GM12892 (cell line): ENCODE measurements around the gene HTR6.

ENCODE experiments used
- POLR2A ChIP-seq: IDR thresholded peaks from 2 replicates; pipeline ENCODE4 v1.6.1; 2011; ENCODE audit warnings: low read depth, low read length, control low read depth
- POLR2AphosphoS5 ChIP-seq: IDR thresholded peaks from 2 replicates; pipeline ENCODE4 v1.6.1; 2011; ENCODE audit warnings: low read depth, low read length, control low read depth

DNA sequence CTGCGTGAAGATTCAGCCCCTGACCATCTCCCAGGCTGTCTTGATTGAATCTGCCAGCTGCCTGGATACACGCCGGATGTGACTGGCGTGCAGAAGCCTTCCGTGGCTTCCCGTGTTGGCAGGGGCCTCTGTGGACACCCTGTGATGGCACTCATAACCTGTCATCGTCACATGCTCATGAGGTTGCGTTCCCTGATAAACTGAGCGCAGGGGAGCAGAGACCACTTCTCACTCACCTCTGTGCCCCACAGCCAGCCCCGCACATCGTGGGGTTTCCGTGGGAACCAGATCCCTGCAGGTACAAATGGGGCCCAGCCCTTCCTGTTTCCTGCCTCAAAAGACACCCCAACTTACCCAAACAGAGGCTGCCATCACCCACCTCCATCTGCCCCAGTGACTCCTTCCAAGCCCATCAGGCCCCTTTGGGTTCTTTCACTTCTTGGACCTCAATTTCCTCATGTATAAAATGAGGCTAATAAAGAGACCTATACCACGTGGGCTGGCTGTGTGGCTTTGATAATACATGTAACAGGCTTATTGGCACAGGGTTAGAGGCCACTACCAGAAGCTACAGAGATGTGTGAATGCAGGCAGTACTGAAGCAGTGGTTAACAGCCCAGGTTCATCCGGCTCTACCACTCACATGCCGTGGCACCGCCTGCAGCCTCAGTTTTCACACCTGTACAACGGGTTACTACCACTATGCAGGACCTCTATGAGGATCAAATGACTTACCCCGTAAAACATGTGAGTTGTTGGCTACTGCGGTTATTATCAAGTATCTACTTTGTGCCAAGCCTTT is 23.6 kb downstream of the HTR6 start:
- TF ChIP-seq POLR2AphosphoS5 (no peak), POLR2A (no peak)
